SK-N-SH (cell line): ENCODE measurements around the gene GASK1B. TPM values are rescaled to one million over a fixed set of nuclear protein-coding genes. Genes with fewer than 3 reads are reported as not detected.

Source experiments
- CTCF ChIA-PET: fragments of 300-600, 350-600 bp; formaldehyde crosslinking; extraction: SDS; loops from one replicate; lab custom pipeline; 2021; lab: Yijun Ruan, JAX
- POLR2A ChIA-PET: fragments of 350-600 bp; sonication (Branson Sonifier 250); formaldehyde crosslinking; extraction: SDS; loops from one replicate; lab custom pipeline; 2020; ENCODE audit warnings: antibody characterized with exemption, inconsistent platforms; lab: Yijun Ruan, JAX
- DNase-seq: peaks from one replicate; pipeline ENCODE4 v3.0.0; 2012
- H2AFZ ChIP-seq: fragments of 200-600 bp; sonication (generic); 2 replicates; pipeline ENCODE4 v1.8.1; 2016; ENCODE audit warnings: antibody characterized with exemption, mild to moderate bottlenecking, low read depth
- H3F3A ChIP-seq: fragments of 200-600 bp; sonication (generic); replicated peaks from 2 replicates; pipeline ENCODE3; 2016; ENCODE audit warnings: antibody characterized with exemption, mild to moderate bottlenecking; ENCODE audit not compliant: insufficient read depth
- H3K27ac ChIP-seq, 2 experiments: fragments of 200-500 bp in 1 of 2; fragments of 200-600 bp in 1 of 2; sonication (Bioruptor generic) in 1 of 2; sonication (generic), shearing (Covaris generic) in 1 of 2; 2 replicates each; pipeline versions ENCODE4 v1.5.1 to v1.6.1; 2014 to 2016; ENCODE audit warnings: low read depth in 2 of 2, inconsistent platforms in 1 of 2, low read length in 1 of 2, mild to moderate bottlenecking in 1 of 2, mixed read lengths in 1 of 2
- H3K27me3 ChIP-seq: fragments of 200-600 bp; sonication (generic), shearing (Covaris generic); 2 replicates; pipeline ENCODE4 v1.6.1; 2016; ENCODE audit warnings: mixed run types; ENCODE audit not compliant: insufficient read depth
- H3K36me3 ChIP-seq, 2 experiments: fragments of 200-500 bp in 1 of 2; fragments of 200-600 bp in 1 of 2; sonication (Bioruptor generic) in 1 of 2; sonication (generic) in 1 of 2; replicated peaks in 1 of 2; 2 replicates each; pipeline versions ENCODE3 to v1.5.1; 2014 to 2016; ENCODE audit warnings: low read length in 1 of 2, mild to moderate bottlenecking in 1 of 2; ENCODE audit not compliant: insufficient read depth in 2 of 2, control insufficient read depth in 1 of 2
- H3K4me1 ChIP-seq, 2 experiments: fragments of 200-500 bp in 1 of 2; fragments of 200-600 bp in 1 of 2; sonication (Bioruptor generic) in 1 of 2; sonication (generic), shearing (Covaris generic) in 1 of 2; 2 replicates each; pipeline versions ENCODE4 v1.5.1 to v1.6.1; 2014 to 2016; ENCODE audit warnings: low read depth in 1 of 2, low read length in 1 of 2, mixed run types in 1 of 2; ENCODE audit not compliant: insufficient read depth in 2 of 2, control insufficient read depth in 1 of 2
- H3K4me2 ChIP-seq: fragments of 200-600 bp; sonication (generic), shearing (Covaris generic); 2 replicates; pipeline ENCODE4 v1.6.1; 2017; ENCODE audit warnings: mixed run types
- H3K4me3 ChIP-seq, 2 experiments: fragments of 200-500 bp in 1 of 2; fragments of 200-600 bp in 1 of 2; sonication (Bioruptor generic) in 1 of 2; sonication (generic), shearing (Covaris generic) in 1 of 2; 2 replicates each; pipeline versions ENCODE4 v1.5.1 to v1.8.1; 2014 to 2016; ENCODE audit warnings: low read depth in 2 of 2, inconsistent platforms in 1 of 2, low read length in 1 of 2, mild to moderate bottlenecking in 1 of 2, mixed read lengths in 1 of 2, moderate library complexity in 1 of 2
- H3K79me2 ChIP-seq: fragments of 200-600 bp; sonication (generic); 2 replicates; pipeline ENCODE4 v1.8.1; 2017; ENCODE audit warnings: mild to moderate bottlenecking; ENCODE audit not compliant: insufficient read depth
- H3K9ac ChIP-seq: fragments of 200-600 bp; sonication (generic); 2 replicates; pipeline ENCODE4 v1.6.1; 2017; ENCODE audit warnings: mixed run types
- H3K9me2 ChIP-seq: fragments of 200-600 bp; sonication (generic); 2 replicates; pipeline ENCODE4 v1.6.1; 2017; ENCODE audit warnings: mixed run types
- H3K9me3 ChIP-seq: fragments of 200-600 bp; sonication (generic); 2 replicates; pipeline ENCODE4 v1.6.1; 2017; ENCODE audit warnings: mixed run types, mild to moderate bottlenecking, moderate library complexity
- H4K20me1 ChIP-seq: fragments of 200-600 bp; sonication (generic); 2 replicates; pipeline ENCODE4 v1.6.1; 2017; ENCODE audit warnings: mild to moderate bottlenecking, mixed run types; ENCODE audit not compliant: insufficient read depth
- CHD2 ChIP-seq: fragments of 150-350 bp; IDR thresholded peaks from 2 replicates; pipeline ENCODE4 v1.6.1; 2018; ENCODE audit warnings: low read length; ENCODE audit not compliant: partially characterized antibody
- EZH2phosphoT487 ChIP-seq: fragments of 200-600 bp; sonication (generic); IDR thresholded peaks from 2 replicates; pipeline ENCODE4 v1.6.1; 2017; ENCODE audit warnings: low read depth, mixed run types, mild to moderate bottlenecking, antibody characterized with exemption, moderate library complexity, borderline replicate concordance
- FOXM1 ChIP-seq: IDR thresholded peaks from 2 replicates; pipeline ENCODE4 v1.4.0; 2012; ENCODE audit warnings: low read depth, mild to moderate bottlenecking
- GABPA ChIP-seq: IDR thresholded peaks from 2 replicates; pipeline ENCODE4 v1.4.0; 2012; ENCODE audit warnings: low read depth, mild to moderate bottlenecking
- GATA2 ChIP-seq: sonication (generic); formaldehyde crosslinking; IDR thresholded peaks from 2 replicates; pipeline ENCODE4 v1.5.0; 2020; ENCODE audit warnings: mild to moderate bottlenecking, missing genetic modification reagents
- JUND ChIP-seq: IDR thresholded peaks from 2 replicates; pipeline ENCODE4 v1.4.0; 2012
- MEF2A ChIP-seq: IDR thresholded peaks from 2 replicates; pipeline ENCODE4 v1.4.0; 2012; ENCODE audit warnings: low read depth, borderline replicate concordance
- POLR2AphosphoS5 ChIP-seq: IDR thresholded peaks from 2 replicates; pipeline ENCODE4 v1.6.1; 2012; ENCODE audit warnings: low read depth, low read length
- RAD21 ChIP-seq: IDR thresholded peaks from 2 replicates; pipeline ENCODE4 v1.6.1; 2012; ENCODE audit warnings: mild to moderate bottlenecking, low read length
- RCOR1 ChIP-seq: fragments of 150-350 bp; IDR thresholded peaks from 2 replicates; pipeline ENCODE4 v1.6.1; 2017; ENCODE audit warnings: antibody characterized with exemption, low read length
- RFX5 ChIP-seq: IDR thresholded peaks from 2 replicates; pipeline ENCODE4 v1.6.1; 2012; ENCODE audit warnings: mild to moderate bottlenecking, improper control_type of control experiment, low read length
- RXRA ChIP-seq: IDR thresholded peaks from 2 replicates; pipeline ENCODE4 v1.4.0; 2012; ENCODE audit warnings: low read depth, mild to moderate bottlenecking, borderline replicate concordance
- SIN3A ChIP-seq: IDR thresholded peaks from 2 replicates; pipeline ENCODE4 v1.6.1; 2012; ENCODE audit warnings: low read depth, mild to moderate bottlenecking, low read length, moderate library complexity, borderline replicate concordance
- TAF1 ChIP-seq: IDR thresholded peaks from 2 replicates; pipeline ENCODE4 v1.6.1; 2012; ENCODE audit warnings: low read depth, mild to moderate bottlenecking, low read length, moderate library complexity, borderline replicate concordance
- YY1 ChIP-seq: IDR thresholded peaks from 2 replicates; pipeline ENCODE4 v1.4.0; 2012; ENCODE audit warnings: low read depth, mild to moderate bottlenecking
- WGBS: methylation state at CpG from one replicate; pipeline ENCODE4 v1.1.6; 2017; ENCODE audit warnings: low lambda C conversion rate; 5-methylcytosine and 5-hydroxymethylcytosine counted together
- polyA plus RNA-seq, 3 experiments: library from polyadenylated mRNA; depleted of rRNA; stranded (reverse); fragments of >200 nt; gene quantifications; 2 replicates each; pipeline ENCODE4 v1.2.3, GENCODE V29; 2012
- TF ChIP-seq, protein P1 (sequence below): fragments of 150-350 bp; IDR thresholded peaks from 2 replicates; pipeline ENCODE4 v1.6.1; 2017; ENCODE audit warnings: antibody characterized with exemption, low read length, low read depth, borderline replicate concordance
- TF ChIP-seq, protein P2 (sequence below): IDR thresholded peaks from 2 replicates; pipeline ENCODE4; 2012
- TF ChIP-seq, protein P3 (sequence below): IDR thresholded peaks from 2 replicates; pipeline ENCODE4 v1.4.0; 2012; ENCODE audit warnings: low read depth
- TF ChIP-seq, protein P4 (sequence below): IDR thresholded peaks from 2 replicates; pipeline ENCODE4 v1.6.1; 2012; ENCODE audit warnings: mild to moderate bottlenecking, low read depth, low read length, moderate library complexity

GASK1B gene
- polyA plus RNA-seq, 1 of the 3 experiments (the other 2 are of a cell fraction), result 3.7 TPM

DNA sequence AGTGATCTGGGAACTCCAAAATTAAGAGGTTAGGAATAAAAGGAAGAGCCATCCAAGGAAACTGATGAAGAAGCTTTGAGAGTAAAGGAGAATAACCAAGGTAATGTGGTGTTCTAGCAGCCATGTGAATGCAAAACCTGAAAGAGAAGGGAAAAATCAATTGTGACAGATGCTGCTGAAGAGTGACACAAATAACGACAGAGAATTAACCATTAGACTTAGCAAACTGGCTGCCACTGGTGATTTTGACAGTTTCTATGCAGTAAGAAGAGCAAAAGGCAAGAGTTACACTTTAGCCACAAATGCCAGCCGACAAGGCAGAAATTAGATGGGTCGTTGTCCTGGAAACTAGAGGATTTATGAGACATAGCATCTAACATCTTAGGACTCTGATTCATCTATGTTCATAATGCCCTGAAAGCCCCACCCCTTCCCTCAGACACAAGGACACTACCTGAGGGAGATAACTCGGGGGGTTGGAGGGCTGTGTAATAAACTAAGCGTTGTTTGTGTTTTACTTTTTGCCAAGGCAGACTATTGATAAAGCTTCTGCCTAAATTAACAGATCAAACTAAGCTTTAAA lies 24.5 kb upstream of the GASK1B start:
- Histone ChIP-seq H3F3A (no peaks in the 10 kb centered on the region), H2AFZ (no peak overlapping the region), H3K4me2 (no peak overlapping the region), H3K27me3 (no peaks in the 10 kb centered on the region), H3K27ac (no peak overlapping the region), H3K4me1 (no peaks in the 10 kb centered on the region), H3K9ac (no peak overlapping the region), H4K20me1 (no peaks in the 10 kb centered on the region), H3K79me2 (no peaks in the 10 kb centered on the region), H3K4me3 (no peak overlapping the region), H3K36me3 (no peaks in the 10 kb centered on the region), H3K9me2 (no peaks in the 10 kb centered on the region)
- CTCF ChIA-PET, result interaction anchor here (0.7 kb wide), 1 partner anchor 274 kb away, joined by 3 read pairs; no protein-coding TSS in a partner anchor
- DNase-seq, result no peak
- 35% methylated on average over 5 of the region's 5 CpGs for WGBS
- no peak for TF ChIP-seq FOXM1
- TF ChIP-seq MEF2A, result no peak
- TF ChIP-seq GABPA, result no peak
- TF ChIP-seq, protein P1, sequence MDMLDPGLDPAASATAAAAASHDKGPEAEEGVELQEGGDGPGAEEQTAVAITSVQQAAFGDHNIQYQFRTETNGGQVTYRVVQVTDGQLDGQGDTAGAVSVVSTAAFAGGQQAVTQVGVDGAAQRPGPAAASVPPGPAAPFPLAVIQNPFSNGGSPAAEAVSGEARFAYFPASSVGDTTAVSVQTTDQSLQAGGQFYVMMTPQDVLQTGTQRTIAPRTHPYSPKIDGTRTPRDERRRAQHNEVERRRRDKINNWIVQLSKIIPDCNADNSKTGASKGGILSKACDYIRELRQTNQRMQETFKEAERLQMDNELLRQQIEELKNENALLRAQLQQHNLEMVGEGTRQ, result no peak
- no peak for TF ChIP-seq RCOR1
- TF ChIP-seq TAF1, result no peak
- TF ChIP-seq, protein P2, sequence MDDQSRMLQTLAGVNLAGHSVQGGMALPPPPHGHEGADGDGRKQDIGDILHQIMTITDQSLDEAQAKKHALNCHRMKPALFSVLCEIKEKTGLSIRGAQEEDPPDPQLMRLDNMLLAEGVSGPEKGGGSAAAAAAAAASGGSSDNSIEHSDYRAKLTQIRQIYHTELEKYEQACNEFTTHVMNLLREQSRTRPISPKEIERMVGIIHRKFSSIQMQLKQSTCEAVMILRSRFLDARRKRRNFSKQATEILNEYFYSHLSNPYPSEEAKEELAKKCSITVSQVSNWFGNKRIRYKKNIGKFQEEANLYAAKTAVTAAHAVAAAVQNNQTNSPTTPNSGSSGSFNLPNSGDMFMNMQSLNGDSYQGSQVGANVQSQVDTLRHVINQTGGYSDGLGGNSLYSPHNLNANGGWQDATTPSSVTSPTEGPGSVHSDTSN, result no peak
- no peak for TF ChIP-seq YY1
- no peak for TF ChIP-seq EZH2phosphoT487
- no peak for TF ChIP-seq POLR2AphosphoS5
- TF ChIP-seq, protein P3, sequence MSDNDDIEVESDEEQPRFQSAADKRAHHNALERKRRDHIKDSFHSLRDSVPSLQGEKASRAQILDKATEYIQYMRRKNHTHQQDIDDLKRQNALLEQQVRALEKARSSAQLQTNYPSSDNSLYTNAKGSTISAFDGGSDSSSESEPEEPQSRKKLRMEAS, result no peak
- TF ChIP-seq, protein P4, sequence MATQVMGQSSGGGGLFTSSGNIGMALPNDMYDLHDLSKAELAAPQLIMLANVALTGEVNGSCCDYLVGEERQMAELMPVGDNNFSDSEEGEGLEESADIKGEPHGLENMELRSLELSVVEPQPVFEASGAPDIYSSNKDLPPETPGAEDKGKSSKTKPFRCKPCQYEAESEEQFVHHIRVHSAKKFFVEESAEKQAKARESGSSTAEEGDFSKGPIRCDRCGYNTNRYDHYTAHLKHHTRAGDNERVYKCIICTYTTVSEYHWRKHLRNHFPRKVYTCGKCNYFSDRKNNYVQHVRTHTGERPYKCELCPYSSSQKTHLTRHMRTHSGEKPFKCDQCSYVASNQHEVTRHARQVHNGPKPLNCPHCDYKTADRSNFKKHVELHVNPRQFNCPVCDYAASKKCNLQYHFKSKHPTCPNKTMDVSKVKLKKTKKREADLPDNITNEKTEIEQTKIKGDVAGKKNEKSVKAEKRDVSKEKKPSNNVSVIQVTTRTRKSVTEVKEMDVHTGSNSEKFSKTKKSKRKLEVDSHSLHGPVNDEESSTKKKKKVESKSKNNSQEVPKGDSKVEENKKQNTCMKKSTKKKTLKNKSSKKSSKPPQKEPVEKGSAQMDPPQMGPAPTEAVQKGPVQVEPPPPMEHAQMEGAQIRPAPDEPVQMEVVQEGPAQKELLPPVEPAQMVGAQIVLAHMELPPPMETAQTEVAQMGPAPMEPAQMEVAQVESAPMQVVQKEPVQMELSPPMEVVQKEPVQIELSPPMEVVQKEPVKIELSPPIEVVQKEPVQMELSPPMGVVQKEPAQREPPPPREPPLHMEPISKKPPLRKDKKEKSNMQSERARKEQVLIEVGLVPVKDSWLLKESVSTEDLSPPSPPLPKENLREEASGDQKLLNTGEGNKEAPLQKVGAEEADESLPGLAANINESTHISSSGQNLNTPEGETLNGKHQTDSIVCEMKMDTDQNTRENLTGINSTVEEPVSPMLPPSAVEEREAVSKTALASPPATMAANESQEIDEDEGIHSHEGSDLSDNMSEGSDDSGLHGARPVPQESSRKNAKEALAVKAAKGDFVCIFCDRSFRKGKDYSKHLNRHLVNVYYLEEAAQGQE, result no peak
- no peak for TF ChIP-seq RFX5
- no peak for TF ChIP-seq CHD2
- no peak for TF ChIP-seq RXRA
- TF ChIP-seq GATA2 (CRISPR knock-in tag), result no peak
- TF ChIP-seq RAD21, result no peak
- TF ChIP-seq JUND, result no peak
- no peak for TF ChIP-seq SIN3A
- TF ChIP-seq, all 33 proteins: peak for 0
- no peaks in the 10 kb centered on the region for H3K9me3 ChIP-seq
- POLR2A ChIA-PET, result no interaction called here
